ENCODE data around the gene CHML. TPM values are rescaled to one million over a fixed set of nuclear protein-coding genes. Genes with fewer than 3 reads are reported as not detected.
A peak's percentile ranks its signal among the peaks of the same experiment; 100 is the strongest.

The CHML gene
- total RNA-seq, 1 experiment from 2014 or later: 55.4 TPM

DNA sequence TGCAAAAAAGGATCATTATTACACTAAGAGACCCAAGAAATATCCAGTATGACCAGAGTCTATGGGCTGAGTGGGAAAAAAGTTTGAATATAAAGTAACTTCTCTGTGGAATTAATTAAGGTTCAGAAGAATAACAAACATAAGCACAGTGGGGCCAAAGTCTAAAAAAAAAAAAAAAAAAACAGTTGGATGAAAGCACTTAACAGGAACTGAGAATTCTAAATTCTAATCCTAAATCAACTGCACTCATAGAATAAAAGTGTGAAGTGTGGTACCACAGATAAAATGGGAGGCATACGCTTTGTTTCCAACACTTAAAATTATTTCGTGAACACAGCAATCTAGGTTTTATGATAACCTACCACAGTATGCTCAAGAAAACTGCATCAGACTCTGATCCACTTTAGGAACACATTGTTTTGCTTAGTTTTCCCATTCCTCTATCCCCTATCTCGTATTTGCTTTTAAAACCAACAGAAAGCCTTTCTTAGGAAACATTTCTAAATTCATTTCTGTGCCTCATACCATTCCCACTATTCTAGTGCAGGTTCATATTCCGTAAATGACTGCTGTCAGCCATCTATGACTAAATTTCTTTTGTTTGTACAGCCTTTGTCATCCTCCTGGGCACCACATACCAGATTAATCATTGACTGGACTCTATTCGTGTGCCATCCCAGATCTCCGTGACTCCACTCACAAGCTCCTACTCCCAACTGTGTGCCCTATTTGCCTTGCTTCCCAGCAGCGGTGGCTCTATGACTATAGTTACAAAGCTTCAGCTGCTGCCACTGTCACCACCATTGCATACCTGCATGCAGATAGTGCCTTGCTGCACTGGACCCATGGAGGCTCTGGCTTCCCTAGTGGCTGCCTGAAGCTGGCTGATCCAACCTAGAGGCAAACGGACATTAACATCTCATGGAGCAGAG, 24.9 kb downstream of the CHML start:
- DNase-seq (ENCODE audit: low spot score): peak; percentile 59

DNA sequence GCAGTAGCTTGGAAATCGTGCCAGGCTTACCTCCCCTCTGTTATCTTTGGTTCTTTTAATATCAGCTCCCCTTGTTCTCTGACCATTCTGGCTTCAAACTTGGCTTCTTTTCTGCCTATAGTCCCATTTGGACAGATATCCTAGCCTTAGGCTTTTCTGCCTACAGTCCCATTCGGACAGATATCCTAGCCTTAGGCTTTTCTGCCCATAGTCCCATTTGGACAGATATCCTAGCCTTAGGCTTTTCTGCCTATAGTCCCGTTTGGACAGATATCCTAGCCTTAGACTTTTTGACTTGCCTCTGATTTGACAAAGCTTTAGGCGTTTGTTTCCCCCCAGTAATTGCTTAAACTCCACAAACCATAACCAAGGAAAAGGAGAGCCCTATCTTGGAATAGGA, 25.6 kb downstream of the CHML start:
- no peak for DNase-seq (ENCODE audit: low spot score)

DNA sequence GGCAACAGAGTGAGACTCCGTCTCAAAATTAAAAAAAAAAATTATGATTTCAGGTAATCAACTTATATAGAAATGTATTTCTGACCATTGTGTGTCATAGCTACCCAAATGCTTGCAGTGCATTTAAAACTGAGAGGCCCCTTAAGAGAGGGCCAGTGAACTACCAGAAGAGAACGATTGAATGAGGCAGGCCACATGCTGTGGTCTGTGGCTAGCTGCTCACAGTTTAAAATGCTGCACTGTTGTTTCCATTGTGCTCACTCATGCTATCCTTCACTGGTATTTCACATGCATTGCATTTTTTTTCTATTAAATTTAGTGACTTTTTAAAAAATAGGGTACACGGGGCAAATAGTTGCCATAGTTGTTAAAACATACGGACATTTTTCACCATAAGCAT, 26.0 kb downstream of the CHML start:
- DNase-seq (ENCODE audit: low spot score): no peak

DNA sequence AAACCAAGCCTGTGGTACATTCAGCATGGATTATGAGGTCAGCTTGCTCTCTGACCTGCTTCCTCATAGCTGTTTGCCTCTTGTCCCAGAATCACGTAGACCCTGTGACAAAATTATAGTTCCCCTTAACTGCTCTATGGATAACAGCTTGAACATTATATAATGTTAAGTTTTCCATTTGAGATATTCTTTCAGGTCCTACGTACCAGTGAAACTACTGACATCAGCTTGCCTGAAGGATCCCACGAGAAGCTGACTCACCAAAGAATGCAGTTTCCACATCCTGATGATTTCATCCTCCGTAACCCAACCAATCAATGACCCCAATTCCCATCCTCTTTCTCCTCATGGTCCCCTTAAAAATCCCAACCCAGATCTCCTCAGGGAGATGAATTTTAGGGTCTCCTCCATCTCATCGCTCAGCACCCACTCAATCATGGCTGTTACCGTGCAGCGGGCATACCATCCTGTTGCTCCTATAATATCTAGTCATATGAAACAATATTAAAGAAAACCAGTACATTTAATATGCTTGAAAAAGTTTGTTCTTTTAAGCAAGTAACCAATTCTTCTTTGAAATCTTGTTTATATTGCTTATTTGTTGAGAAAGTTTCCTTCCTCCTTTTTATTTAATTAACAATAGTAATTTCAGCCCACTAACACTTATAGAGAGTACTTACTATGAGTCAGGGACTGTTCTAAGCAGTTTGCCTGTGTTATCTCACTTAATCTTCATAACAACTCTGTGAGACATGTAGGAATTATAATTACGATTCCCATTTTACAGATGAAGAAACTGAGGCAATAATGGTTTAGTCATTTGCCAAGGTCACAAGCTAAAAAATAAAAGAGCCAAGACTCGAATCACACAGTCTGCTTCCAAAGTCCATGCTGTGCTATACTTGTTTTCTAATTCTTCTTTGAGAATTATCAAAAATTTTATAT, 27.4 kb downstream of the CHML start:
- DNase-seq (ENCODE audit: low spot score): peak; percentile 93

DNA sequence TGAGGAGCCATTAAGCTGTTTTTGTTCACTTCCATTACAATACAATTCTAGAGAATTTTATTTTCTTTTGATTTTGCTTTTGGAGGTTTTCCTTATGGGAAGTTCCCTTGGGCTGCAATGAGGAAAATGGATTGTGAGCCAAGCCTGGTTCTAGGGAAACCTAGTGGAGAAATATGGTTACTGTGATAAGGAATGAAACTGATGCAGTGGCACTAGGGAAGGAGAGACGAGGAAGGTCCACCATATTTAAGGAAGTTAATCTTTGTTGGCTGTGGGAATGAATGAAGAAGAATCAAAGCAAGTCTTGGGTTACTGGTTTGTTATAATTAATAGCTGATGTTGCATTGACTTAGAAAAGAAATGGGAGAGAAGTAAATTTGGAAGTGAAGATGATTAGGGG, 28.4 kb downstream of the CHML start:
- DNase-seq (ENCODE audit: low spot score): no peak

DNA sequence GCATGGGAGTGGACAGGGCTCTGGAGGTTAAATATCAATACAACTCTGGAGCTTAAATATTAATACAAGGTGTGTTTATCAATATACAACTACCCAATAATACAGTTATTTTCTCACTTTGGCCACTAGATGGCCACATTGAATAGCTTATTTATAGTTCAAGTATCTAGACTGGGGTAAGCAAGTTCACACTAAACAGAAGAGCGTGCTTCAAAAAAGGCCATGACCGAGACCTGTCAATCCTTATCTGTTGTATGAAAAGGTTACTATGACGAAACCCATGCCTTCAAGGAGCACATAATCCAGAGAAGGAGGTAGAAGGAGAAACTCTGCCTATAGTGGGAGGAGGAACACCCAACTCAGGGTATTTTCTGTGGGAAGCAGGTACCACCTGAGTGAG, 29.1 kb downstream of the CHML start:
- peak; percentile 78 for DNase-seq (ENCODE audit: low spot score)

DNA sequence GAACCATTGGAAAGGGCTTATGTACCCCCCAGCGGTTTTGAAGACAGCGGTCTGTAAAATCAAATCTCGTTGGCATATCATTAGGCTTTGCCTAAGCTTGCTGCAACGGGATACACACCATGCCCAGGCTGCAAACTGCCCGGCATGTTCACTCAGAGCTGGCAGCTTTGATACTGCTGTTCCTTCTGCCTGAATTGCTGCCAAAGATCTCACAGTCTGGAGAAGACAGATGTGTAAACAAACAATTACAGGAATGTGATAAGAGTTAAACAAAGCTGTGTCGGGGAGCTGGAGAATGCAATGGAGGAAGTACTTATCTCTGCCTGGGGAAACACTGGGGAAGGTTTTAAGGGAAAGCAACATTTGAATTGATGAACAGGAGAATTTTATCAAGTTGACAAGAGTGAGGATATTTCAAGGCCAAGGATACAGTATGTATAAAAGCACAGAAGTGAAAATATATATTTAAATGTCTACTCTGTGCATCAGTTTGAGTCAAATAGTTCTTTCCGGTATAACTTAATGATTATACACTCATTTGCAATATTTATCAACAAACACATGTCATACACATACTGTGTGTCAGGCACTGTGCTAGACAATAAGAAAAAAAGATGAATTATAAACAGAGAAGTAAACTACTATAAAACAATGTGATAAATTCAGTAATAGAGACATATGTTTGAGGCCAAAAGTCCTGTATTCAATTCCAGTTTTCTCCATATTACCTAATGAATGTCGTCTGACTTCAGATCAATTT, 29.9 kb downstream of the CHML start:
- DNase-seq (ENCODE audit: low spot score): peak; percentile 82

DNA sequence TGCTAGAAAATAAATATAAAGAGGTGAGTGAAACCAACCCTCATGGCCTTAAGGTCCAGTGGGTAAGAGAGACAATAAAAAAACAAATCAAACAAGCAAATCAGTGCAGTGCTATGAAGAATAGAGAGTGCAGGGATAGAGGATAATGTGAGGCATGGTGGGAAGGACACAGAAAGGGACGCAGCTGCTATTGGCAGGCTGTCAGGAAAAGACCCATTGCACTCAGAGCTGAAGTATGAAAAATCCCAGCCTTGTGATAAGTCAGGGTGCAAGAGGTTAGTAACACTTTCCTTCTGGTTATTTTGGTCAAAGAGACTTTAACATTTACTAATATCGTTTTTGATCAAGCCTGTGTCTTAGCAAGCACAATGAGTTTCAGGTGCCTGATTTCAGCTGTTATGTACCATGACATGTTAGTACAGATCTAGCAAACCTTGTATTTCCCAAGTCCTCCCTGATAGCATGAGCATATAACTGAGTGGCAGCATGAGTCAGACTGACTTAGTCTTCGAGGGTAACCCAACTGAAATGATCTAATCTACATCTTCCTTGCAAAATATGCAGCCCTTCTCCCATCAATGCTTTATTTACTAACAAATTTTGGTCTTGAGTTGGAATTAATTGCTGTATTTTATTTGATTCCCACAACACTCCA, 31.7 kb downstream of the CHML start:
- peak; percentile 63 for DNase-seq (ENCODE audit: low spot score)

DNA sequence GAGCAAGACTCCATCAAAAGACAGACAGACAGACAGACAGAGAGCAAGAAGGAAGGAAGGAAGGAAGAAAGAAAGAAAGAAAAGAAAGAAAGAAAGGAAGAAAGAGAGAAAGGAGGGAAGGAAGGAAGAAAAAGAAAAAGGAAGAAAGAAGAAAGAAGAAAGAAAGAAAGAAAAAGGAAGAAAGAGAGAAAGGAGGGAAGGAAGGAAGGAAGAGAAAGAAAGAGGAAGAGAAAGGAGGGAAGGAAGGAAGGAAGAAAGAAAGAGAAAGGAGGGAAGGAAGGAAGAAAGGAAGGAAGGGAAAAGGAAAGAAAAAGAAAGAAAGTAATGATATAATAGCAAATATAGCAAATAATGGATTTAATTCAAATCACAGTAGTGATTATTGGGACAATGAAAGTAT, 32.7 kb downstream of the CHML start:
- no peak for DNase-seq (ENCODE audit: low spot score)

DNA sequence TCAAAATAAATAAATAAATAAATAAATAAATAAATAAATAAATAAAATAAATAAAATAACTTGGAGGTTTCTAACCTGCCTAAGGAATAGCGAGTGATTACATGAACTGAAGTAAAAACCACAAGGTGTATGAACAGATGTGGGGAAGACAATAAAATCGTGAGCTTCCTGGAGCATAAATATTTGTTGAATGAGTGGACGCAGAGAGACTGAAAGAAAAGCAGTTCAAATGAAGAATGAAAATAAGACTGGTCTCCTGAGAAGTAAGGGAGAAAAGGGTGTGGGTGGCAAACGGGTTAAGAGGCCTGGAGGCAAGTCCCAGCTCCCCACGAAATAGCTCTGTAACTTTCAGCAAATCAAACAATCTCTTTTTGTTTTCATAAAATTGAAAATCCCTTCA, 33.6 kb downstream of the CHML start:
- DNase-seq (ENCODE audit: low spot score): peak; percentile 79

DNA sequence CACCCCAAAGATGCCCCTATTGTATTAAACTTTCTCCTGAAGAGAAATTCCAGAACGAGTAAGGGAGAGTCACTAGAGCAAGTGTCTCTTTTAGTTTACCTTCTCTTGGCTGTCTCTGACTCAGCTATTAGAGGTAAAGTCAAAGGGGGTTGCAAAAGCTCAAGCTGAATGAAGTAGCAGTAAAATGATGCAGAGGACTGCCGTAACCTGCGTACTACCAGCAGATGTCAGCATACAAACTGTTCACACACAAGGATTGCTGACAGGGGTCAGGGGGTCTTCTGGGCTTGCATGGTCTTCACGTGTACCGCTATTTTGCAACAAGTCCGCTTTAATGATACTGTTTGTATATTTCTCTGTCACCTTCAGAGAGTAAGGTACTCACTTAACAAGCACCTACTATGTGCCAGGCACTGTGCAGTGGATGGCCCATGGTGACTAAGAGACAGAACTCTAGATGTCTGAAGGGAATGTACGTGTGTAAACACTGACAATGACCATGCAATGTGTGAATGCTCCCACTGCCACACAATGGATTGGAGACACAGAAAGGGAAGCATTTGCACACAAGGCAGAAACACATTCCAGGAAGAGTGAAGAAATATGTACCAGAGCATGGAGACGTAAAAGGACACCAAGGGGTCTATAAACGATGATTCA, 34.9 kb downstream of the CHML start:
- peak; percentile 46 for DNase-seq (ENCODE audit: low spot score)

DNA sequence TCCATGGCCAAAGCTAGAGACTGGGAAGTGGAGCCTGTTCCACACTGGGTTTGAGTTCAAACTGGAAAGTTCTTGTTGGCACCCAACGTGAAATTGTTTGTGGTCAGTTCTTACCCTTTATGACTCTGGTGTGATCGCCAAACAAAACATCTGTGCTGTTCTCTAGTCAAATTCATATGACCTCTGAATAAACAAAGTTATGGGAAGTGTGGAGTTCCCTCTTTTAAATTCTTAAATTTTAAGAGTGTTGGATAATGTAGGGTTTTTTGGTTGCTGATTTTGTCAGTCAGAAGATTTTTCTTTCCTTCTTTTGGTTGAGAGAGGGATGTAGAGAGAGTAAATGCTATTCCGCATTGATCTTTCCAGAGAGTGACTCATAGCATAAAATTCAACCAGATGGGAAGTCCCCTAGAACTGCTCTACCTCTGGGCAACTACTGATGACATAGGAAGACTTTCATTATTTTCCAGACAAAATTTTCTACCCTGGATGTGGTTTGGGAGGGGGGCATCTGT, 36.4 kb downstream of the CHML start:
- DNase-seq (ENCODE audit: low spot score): peak; percentile 84

DNA sequence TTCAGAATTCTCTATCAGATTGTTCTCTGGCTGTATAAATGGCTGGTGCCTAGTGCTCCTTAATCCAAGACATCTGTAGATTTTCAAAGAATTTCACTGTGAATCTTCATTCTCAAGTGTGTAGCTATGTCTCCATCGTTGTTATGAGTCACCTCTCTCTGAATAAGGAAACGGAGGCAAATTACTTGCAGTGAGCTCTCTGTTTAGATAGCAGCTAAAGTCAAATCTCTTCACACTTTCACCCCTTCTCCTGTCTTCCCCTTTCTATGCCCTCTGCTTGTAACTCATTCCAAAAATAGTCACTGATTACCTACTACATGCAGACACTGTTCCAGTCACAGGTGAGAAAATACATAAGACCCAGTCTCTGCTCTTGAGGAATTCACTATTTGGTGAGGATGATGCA, 39.7 kb downstream of the CHML start:
- no peak for DNase-seq (ENCODE audit: low spot score)

DNA sequence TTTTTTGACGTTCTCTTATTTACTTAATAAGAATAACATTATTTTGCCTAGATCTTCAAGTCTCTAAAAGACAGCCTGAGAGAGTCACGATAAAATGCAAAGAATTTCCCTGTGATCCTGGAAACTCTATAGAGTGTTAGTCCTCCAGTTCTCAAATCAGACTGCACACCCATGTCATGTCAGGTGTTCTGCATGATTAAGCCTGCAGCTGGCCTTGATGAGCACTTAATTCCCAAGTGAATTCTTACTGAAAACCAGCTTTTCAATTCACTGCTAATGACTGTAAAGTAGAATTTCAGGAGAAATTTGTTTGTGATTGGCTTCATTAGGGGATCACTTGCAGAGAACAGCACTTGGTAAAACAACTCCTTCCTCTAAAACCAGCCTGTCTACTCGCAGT, 41.9 kb downstream of the CHML start:
- no peak for DNase-seq (ENCODE audit: low spot score)

DNA sequence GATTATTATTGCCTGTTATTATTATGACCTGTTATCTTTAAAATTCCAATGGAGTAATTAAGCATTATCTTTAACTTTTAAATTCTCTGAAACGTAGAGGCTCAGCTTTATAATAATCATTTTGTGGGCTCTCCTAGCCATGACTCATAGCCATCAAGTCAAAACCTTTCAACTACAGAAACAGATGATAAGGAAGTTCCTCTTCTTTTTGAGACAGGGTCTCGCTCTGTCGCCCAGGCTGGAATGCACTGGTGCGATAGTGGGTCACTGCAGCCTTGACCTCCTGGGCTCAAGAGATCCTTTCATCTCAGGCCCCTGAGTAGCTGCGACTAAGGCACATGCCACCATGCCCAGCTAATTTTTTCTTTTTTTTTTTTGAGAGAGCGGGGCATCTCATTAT, 43.5 kb downstream of the CHML start:
- DNase-seq (ENCODE audit: low spot score): no peak

DNA sequence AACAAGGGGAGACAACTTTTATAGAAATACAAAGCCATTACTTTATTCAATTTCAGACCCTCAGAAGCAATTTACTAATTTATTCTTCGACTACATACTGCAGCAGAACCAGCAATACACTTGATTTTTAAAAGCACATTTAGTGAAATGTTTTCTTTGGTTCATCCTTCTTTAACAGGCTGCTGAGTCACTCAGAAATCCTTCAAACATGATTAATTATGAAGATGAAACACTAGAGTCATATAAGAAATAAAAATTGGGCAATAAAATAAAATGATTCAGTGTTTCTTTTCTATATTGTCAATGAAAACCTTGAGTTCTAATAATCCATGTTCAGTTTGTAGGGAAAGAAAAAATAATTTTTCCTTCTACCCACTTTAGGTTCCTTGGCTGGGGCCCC, 47.0 kb downstream of the CHML start:
- DNase-seq (ENCODE audit: low spot score): peak; percentile 36

DNA sequence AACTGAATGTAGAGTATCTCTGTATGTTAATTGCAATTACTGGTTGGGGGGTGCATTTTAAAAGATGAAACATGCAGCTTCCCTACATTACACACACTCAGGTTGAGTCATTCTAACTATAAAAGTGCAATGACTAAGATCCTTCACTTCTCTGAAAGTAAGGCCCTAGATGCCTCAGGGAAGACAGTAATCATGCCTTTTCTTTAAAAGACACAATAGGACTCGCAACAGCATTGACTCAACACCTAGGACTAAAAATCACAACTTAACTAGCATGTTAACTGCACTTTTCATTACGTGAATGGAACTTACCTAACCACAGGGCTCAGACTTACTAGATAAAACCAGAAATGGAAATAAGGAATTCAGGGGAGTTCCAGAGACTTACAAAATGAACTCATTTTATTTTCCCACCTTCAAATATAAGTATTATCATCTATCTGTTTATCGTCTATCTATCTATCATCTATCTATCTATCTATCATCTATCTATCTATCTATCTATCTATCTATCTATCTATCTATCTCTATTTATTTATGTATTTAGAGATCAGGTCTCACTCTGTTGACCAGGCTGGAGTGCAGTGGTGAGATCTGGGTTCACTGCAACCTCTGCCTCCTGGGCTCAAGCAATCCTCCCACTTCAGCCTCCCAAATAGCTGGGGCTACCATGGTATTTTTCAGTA, 47.8 kb downstream of the CHML start:
- DNase-seq (ENCODE audit: low spot score): peak; percentile 88

DNA sequence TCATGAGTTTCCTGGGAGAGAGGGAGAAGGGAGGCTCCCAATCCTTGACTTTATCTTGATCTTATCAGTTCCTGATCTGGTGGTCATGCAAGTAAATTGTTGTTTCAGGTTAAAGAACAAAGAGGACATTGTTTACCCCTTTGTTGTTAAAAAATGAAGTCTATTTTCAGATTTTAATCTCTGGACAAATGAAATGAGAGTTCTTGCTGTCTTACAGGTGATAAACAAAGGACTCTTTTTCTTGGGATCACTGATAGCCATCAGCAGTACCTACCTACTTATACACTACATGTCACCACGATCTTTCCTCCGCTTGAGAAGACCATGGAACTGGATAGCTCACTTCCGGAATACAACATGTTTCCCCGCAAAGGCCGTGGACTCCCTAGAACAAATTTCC, 48.4 kb downstream of the CHML start:
- no peak for DNase-seq (ENCODE audit: low spot score)

DNA sequence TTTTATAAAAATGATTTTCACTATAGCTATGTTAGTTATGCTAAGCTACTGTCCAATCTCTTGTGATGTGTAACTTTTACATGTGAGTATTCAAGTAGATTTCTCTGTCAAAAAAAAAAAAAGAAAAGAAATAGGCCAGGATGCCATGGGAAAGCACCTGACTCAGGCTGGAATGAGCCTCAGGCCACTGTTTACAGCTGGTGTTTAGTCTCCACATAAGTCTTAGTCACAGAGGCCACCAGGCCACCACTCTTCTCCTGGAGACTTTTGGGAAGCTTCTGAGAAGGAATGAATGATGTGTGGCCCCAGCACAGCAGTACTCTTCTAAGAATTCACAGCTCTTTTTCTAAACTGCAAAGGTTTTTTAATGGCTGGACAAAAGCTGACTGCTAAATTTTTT, 48.9 kb downstream of the CHML start:
- DNase-seq (ENCODE audit: low spot score): peak; percentile 77

DNA sequence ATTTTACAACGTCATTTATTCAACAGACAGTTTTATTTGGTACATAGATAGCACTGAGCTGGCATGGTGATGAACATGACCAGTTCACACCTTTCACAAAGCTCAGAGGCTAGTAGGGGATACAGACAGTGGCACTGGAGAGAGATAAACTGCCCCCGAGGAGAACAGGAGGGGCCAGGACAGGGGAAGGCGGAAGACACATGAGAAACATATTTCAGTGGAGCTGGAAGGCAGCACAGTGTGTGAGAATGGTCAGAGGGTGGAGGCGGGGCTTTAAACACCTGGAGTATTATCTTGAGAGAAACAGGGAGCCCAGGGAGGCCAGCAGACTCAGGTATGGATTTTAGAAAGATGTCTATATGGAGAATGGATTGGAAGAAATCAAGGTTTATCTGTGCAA, 49.5 kb downstream of the CHML start:
- DNase-seq (ENCODE audit: low spot score): no peak
